Measurements from ENCODE around the gene HSBP1. TPM values are rescaled to one million over a fixed set of nuclear protein-coding genes. Genes with fewer than 3 reads are reported as not detected.

The HSBP1 gene
- total and polyA plus RNA-seq, 2 of the 8 experiments (the other 6 are each of a cell fraction or from before 2014, with no cell fraction given) = 78.4 to 219 TPM

- DNase-seq (ENCODE audit: low read depth in 1 of 2, low spot score in 2 of 2) (no peak), FAIRE-seq (no peak)
- Histone ChIP-seq H2BK12ac (ENCODE audit: low read depth, low read length) (no peak overlapping the region), H4K91ac (replicated peaks; ENCODE audit: insufficient read length, low read length) (no peak overlapping the region), H2BK120ac (replicated peaks; ENCODE audit: low read depth, low read length) (no peak overlapping the region), H3K36me3 (ENCODE audit: control insufficient read depth in 2 of 4, insufficient read depth in 4 of 4, low read length in 3 of 4) (no peaks in the 10 kb centered on the region), H3K9ac (replicated peaks in 1 of 4; ENCODE audit: extremely low read depth in 1 of 4, low read depth in 3 of 4, low read length in 3 of 4) (no peak overlapping the region), H3K4me1 (replicated peaks in 1 of 4; ENCODE audit: control insufficient read depth in 3 of 4, insufficient read depth in 4 of 4, low read length in 3 of 4) (no peaks in the 10 kb centered on the region), H4K20me1 (replicated peaks in 1 of 2; ENCODE audit: control insufficient read depth in 1 of 2, insufficient read depth in 2 of 2, low read length in 2 of 2) (no peaks in the 10 kb centered on the region), H3K23me2 (ENCODE audit: low read depth, low read length) (0 out of 2 replicates have a peak, but pooled peaks cover 2% of the 10 kb centered on the region), H2BK5ac (ENCODE audit: low read depth, low read length) (no peak overlapping the region), H3K56ac (replicated peaks; ENCODE audit: insufficient read length, low read depth, low read length) (no peak overlapping the region), H3K14ac (ENCODE audit: insufficient read length) (no peak overlapping the region), H3K27me3 (replicated peaks in 1 of 4; ENCODE audit: control insufficient read depth in 3 of 4, extremely low read depth in 1 of 4, insufficient read depth in 3 of 4, low read length in 3 of 4) (peaks cover 0 to 1% (median 0%) of the 10 kb centered on the region in 4 experiments; a peak in 1 of 7 replicates), H3K27ac (ENCODE audit: low read depth, low read length) (no peak overlapping the region), H2BK20ac (ENCODE audit: low read length) (no peak overlapping the region), H4K5ac (ENCODE audit: insufficient read length, low read depth, low read length) (no peak overlapping the region), H3K4me3 (ENCODE audit: extremely low read depth in 1 of 4, insufficient read depth in 2 of 4, low read depth in 3 of 4, low read length in 4 of 4) (no peak overlapping the region), H3K79me2 (ENCODE audit: control insufficient read depth in 1 of 2, insufficient read depth in 2 of 2, low read length in 2 of 2) (no peaks in the 10 kb centered on the region), H2AFZ (ENCODE audit: low read length) (peak overlapping the region; percentile 51; the same call in 1 of the 2 replicates), H2AK5ac (ENCODE audit: low read depth, low read length) (no peak overlapping the region), H3K4ac (replicated peaks; ENCODE audit: insufficient read length, low read depth, low read length) (no peak overlapping the region), H3K18ac (ENCODE audit: extremely low read depth, low read length) (no peak overlapping the region), H4K8ac (ENCODE audit: extremely low read depth, insufficient read depth, low read length) (no peak overlapping the region), H3K23ac (ENCODE audit: insufficient read length) (no peak overlapping the region), H3K4me2 (ENCODE audit: insufficient read depth in 1 of 2, low read depth in 2 of 2, low read length in 2 of 2) (no peak overlapping the region), H2BK15ac (ENCODE audit: low read length) (no peak overlapping the region), H3K9me3 (ENCODE audit: insufficient read depth in 2 of 2, low read depth in 1 of 2, low read length in 1 of 2) (no peaks in the 10 kb centered on the region), H3K79me1 (ENCODE audit: low read depth, low read length) (no peaks in the 10 kb centered on the region)
- ChIA-PET POLR2A (ENCODE audit: partially characterized antibody) (no interaction called here), CTCF (ENCODE audit: partially characterized antibody) (no interaction called here)
- WGBS, 2 experiments (ENCODE audit: extremely low coverage in 1 of 2, insufficient coverage in 1 of 2, insufficient read length in 1 of 2, insufficient replicate concordance in 2 of 2, low coverage in 1 of 2, low lambda C conversion rate in 2 of 2, missing lambda C conversion rate in 1 of 2) = 88% methylated on average over 11 of the region's 11 CpGs; no CpG with 5 or more reads in 1 of the 2 experiments
- TF ChIP-seq ASH2L (IDR thresholded peaks at IDR 0.05; ENCODE audit: low read length) (no peak), POU5F1 (IDR thresholded peaks at IDR 0.05; ENCODE audit: low read depth, low read length) (no peak), USF2 (IDR thresholded peaks at IDR 0.05; ENCODE audit: low read length) (no peak), KDM4A (IDR thresholded peaks at IDR 0.05; ENCODE audit: low read depth, low read length, severe bottlenecking) (no peak), FOSL1 (IDR thresholded peaks at IDR 0.05; ENCODE audit: insufficient read depth, low read depth, low read length) (no peak), BRCA1 (IDR thresholded peaks at IDR 0.05; ENCODE audit: low read depth, low read length) (no peak), SAP30 (IDR thresholded peaks at IDR 0.05; ENCODE audit: insufficient read depth, insufficient replicate concordance, low read length) (no peak), CHD2 (IDR thresholded peaks at IDR 0.05; ENCODE audit: low read length) (no peak), CHD1 (IDR thresholded peaks at IDR 0.05; ENCODE audit: low read depth, low read length) (no peak)
Measured at GRCh38 chr16:83762141-83762991, 45.4 kb upstream of the HSBP1 start.

Data from H1 (cell line).